Measurements from ENCODE around the gene SHANK1. TPM values are rescaled to one million over a fixed set of nuclear protein-coding genes. Genes with fewer than 3 reads are reported as not detected.

The SHANK1 gene
- total RNA-seq, 2 experiments from 2014 or later: not detected

- H3K9me3 Mint-ChIP-seq: no peaks in the 10 kb centered on the region
- POLR2A ChIA-PET: no interaction called here
Measured at GRCh38 chr19:50702871-50703829, 16.5 kb downstream of the SHANK1 start.

GRCh38 chr19:50702158-50702870 lies 17.3 kb downstream of the SHANK1 start:
- H3K4me3 Mint-ChIP-seq: no peak overlapping the region
- CTCF ChIA-PET: interaction anchor here (1.4 kb wide), 1 partner anchor 11 kb away, joined by 5 read pairs; no protein-coding TSS in a partner anchor

More at GRCh38 chr19:50702871-50703829, 16.5 kb downstream of the SHANK1 start:
- no peak overlapping the region for H3K27ac Mint-ChIP-seq
- peaks cover 2% of the 10 kb centered on the region for H3K4me1 Mint-ChIP-seq
- CTCF ChIA-PET: interaction anchor here (0.7 to 1.4 kb wide), 3 partner anchors 11 to 134 kb away, joined by 3 to 5 read pairs (median 3); no protein-coding TSS in a partner anchor
- peaks cover 17% of the 10 kb centered on the region for H3K27me3 Mint-ChIP-seq
- no peak overlapping the region for H3K4me3 Mint-ChIP-seq
- DNase-seq: no peak
- no peaks in the 10 kb centered on the region for H3K36me3 Mint-ChIP-seq (ENCODE audit: low read depth)

GRCh38 chr19:50701367-50701985 lies 18.1 kb downstream of the SHANK1 start:
- no peaks in the 10 kb centered on the region for H3K36me3 Mint-ChIP-seq (ENCODE audit: low read depth)
- CTCF ChIA-PET: interaction anchor here (0.7 kb wide), 1 partner anchor 510 kb away, joined by 6 read pairs; no protein-coding TSS in a partner anchor
- H3K27ac Mint-ChIP-seq: no peak overlapping the region
- POLR2A ChIA-PET: no interaction called here
- H3K27me3 Mint-ChIP-seq: peaks cover 19% of the 10 kb centered on the region
- H3K9me3 Mint-ChIP-seq: no peaks in the 10 kb centered on the region
- H3K4me1 Mint-ChIP-seq: peaks cover 2% of the 10 kb centered on the region
- no peak overlapping the region for H3K4me3 Mint-ChIP-seq
- no peak for DNase-seq

More at GRCh38 chr19:50702158-50702870, 17.3 kb downstream of the SHANK1 start:
- Mint-ChIP-seq H3K27ac (no peak overlapping the region), H3K9me3 (no peaks in the 10 kb centered on the region), H3K27me3 (peaks cover 17% of the 10 kb centered on the region), H3K36me3 (ENCODE audit: low read depth) (no peaks in the 10 kb centered on the region), H3K4me1 (peaks cover 2% of the 10 kb centered on the region)
- POLR2A ChIA-PET: no interaction called here
- DNase-seq: no peak

GRCh38 chr19:50697414-50698124 lies 22.0 kb downstream of the SHANK1 start:
- Mint-ChIP-seq H3K27ac (no peak overlapping the region), H3K9me3 (no peaks in the 10 kb centered on the region), H3K4me3 (no peak overlapping the region), H3K36me3 (ENCODE audit: low read depth) (no peaks in the 10 kb centered on the region), H3K4me1 (no peaks in the 10 kb centered on the region), H3K27me3 (peaks cover 24% of the 10 kb centered on the region)
- ChIA-PET CTCF (no interaction called here), POLR2A (no interaction called here)
- DNase-seq: no peak

GRCh38 chr19:50696094-50696483 lies 23.5 kb downstream of the SHANK1 start:
- CTCF ChIA-PET: no interaction called here

GRCh38 chr19:50695251-50696093 lies 24.1 kb downstream of the SHANK1 start:
- ChIA-PET POLR2A (no interaction called here), CTCF (no interaction called here)
- DNase-seq: peak; percentile 39
- peaks cover 27% of the 10 kb centered on the region for H3K27me3 Mint-ChIP-seq
- no peak overlapping the region for H3K27ac Mint-ChIP-seq
- H3K4me1 Mint-ChIP-seq: no peaks in the 10 kb centered on the region
- no peaks in the 10 kb centered on the region for H3K36me3 Mint-ChIP-seq (ENCODE audit: low read depth)
- H3K9me3 Mint-ChIP-seq: no peaks in the 10 kb centered on the region
- H3K4me3 Mint-ChIP-seq: no peak overlapping the region

More at GRCh38 chr19:50696094-50696483, 23.5 kb downstream of the SHANK1 start:
- Mint-ChIP-seq H3K4me3 (no peak overlapping the region), H3K27me3 (peaks cover 27% of the 10 kb centered on the region), H3K27ac (no peak overlapping the region), H3K36me3 (ENCODE audit: low read depth) (no peaks in the 10 kb centered on the region), H3K4me1 (no peaks in the 10 kb centered on the region), H3K9me3 (no peaks in the 10 kb centered on the region)
- POLR2A ChIA-PET: no interaction called here
- DNase-seq: no peak

GRCh38 chr19:50694815-50695145 lies 24.8 kb downstream of the SHANK1 start:
- H3K36me3 Mint-ChIP-seq (ENCODE audit: low read depth): no peaks in the 10 kb centered on the region
- ChIA-PET POLR2A (no interaction called here), CTCF (no interaction called here)
- no peak overlapping the region for H3K27ac Mint-ChIP-seq
- H3K4me3 Mint-ChIP-seq: no peak overlapping the region
- peaks cover 27% of the 10 kb centered on the region for H3K27me3 Mint-ChIP-seq
- no peaks in the 10 kb centered on the region for H3K9me3 Mint-ChIP-seq
- H3K4me1 Mint-ChIP-seq: no peaks in the 10 kb centered on the region
- DNase-seq: no peak

- no peak overlapping the region for H3K27ac Mint-ChIP-seq
- ChIA-PET POLR2A (no interaction called here), CTCF (no interaction called here)
- DNase-seq: no peak
- H3K4me1 Mint-ChIP-seq: no peaks in the 10 kb centered on the region
- peaks cover 27% of the 10 kb centered on the region for H3K27me3 Mint-ChIP-seq
- H3K4me3 Mint-ChIP-seq: no peak overlapping the region
- no peaks in the 10 kb centered on the region for H3K9me3 Mint-ChIP-seq
- H3K36me3 Mint-ChIP-seq (ENCODE audit: low read depth): no peaks in the 10 kb centered on the region
Measured at GRCh38 chr19:50693064-50693975, 26.3 kb downstream of the SHANK1 start.

- no peaks in the 10 kb centered on the region for H3K36me3 Mint-ChIP-seq (ENCODE audit: low read depth)
- H3K4me3 Mint-ChIP-seq: no peak overlapping the region
- CTCF ChIA-PET: interaction anchor here (0.6 kb wide), 2 partner anchors 181 to 479 kb away, joined by 3 to 5 read pairs; no protein-coding TSS in a partner anchor
Measured at GRCh38 chr19:50690439-50690838, 29.2 kb downstream of the SHANK1 start.

GRCh38 chr19:50688766-50689165 lies 30.8 kb downstream of the SHANK1 start:
- no peak for DNase-seq
- ChIA-PET POLR2A (no interaction called here), CTCF (no interaction called here)
- peaks cover 25% of the 10 kb centered on the region for H3K27me3 Mint-ChIP-seq
- H3K27ac Mint-ChIP-seq: no peak overlapping the region
- H3K4me1 Mint-ChIP-seq: no peaks in the 10 kb centered on the region
- no peaks in the 10 kb centered on the region for H3K36me3 Mint-ChIP-seq (ENCODE audit: low read depth)
- H3K4me3 Mint-ChIP-seq: no peak overlapping the region
- H3K9me3 Mint-ChIP-seq: no peaks in the 10 kb centered on the region

More at GRCh38 chr19:50690439-50690838, 29.2 kb downstream of the SHANK1 start:
- no peak overlapping the region for H3K27ac Mint-ChIP-seq
- DNase-seq: no peak
- H3K27me3 Mint-ChIP-seq: peaks cover 28% of the 10 kb centered on the region
- POLR2A ChIA-PET: no interaction called here
- no peaks in the 10 kb centered on the region for H3K9me3 Mint-ChIP-seq
- H3K4me1 Mint-ChIP-seq: no peaks in the 10 kb centered on the region

GRCh38 chr19:50686310-50687032 lies 33.1 kb downstream of the SHANK1 start:
- H3K9me3 Mint-ChIP-seq: no peaks in the 10 kb centered on the region
- no peak overlapping the region for H3K4me3 Mint-ChIP-seq
- ChIA-PET POLR2A (no interaction called here), CTCF (no interaction called here)
- peaks cover 15% of the 10 kb centered on the region for H3K27me3 Mint-ChIP-seq
- no peak for DNase-seq
- no peak overlapping the region for H3K27ac Mint-ChIP-seq
- no peaks in the 10 kb centered on the region for H3K36me3 Mint-ChIP-seq (ENCODE audit: low read depth)
- H3K4me1 Mint-ChIP-seq: no peaks in the 10 kb centered on the region

All from activated CD4-positive, alpha-beta T cell treated with anti-CD3 and anti-CD28 coated beads, Interleukin-2, amount 10 ng/mL, durations not matched to agents 7 days and 5 days (primary cell).